KOPT-K1 (cell line): ENCODE results near the gene COL15A1.

Experiments
- H3K27ac ChIP-seq: fragments of 200-600 bp; sonication (generic); 2 replicates; pipeline ENCODE4 v1.5.1; 2016; ENCODE audit warnings: antibody characterized with exemption, mild to moderate bottlenecking, low read depth, low read length; ENCODE audit not compliant: poor library complexity, severe bottlenecking
- H3K36me3 ChIP-seq: fragments of 200-600 bp; sonication (generic); 2 replicates; pipeline ENCODE4 v1.5.1; 2017; ENCODE audit warnings: antibody characterized with exemption, mild to moderate bottlenecking, low read length, moderate library complexity; ENCODE audit not compliant: insufficient read depth
- H3K9me3 ChIP-seq: fragments of 200-600 bp; sonication (generic); 2 replicates; pipeline ENCODE4 v1.5.1; 2017; ENCODE audit warnings: antibody characterized with exemption, low read length, mild to moderate bottlenecking; ENCODE audit not compliant: insufficient read depth, poor library complexity, severe bottlenecking

The COL15A1 gene

DNA sequence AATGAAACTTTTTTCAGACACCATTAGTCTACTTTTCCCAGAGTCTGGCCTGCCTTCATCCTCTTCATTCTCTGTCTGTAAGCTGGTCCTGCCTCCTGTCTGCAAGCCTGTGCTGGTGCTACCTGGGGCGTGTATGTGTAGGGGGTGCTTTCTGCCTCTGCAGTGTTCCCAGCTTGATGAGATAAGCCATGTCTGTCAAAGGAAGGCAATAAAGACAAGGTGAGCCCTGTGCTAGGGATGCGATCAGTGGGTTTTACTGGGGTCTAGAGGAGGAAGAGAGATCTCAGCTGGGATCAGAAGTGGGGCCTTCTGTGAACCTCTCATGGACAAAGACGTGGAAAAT is 83.2 kb downstream of the COL15A1 start:
- H3K9me3 ChIP-seq: no peaks in the 10 kb centered on the region
- no peaks in the 10 kb centered on the region for H3K36me3 ChIP-seq
- H3K27ac ChIP-seq: no peak overlapping the region

DNA sequence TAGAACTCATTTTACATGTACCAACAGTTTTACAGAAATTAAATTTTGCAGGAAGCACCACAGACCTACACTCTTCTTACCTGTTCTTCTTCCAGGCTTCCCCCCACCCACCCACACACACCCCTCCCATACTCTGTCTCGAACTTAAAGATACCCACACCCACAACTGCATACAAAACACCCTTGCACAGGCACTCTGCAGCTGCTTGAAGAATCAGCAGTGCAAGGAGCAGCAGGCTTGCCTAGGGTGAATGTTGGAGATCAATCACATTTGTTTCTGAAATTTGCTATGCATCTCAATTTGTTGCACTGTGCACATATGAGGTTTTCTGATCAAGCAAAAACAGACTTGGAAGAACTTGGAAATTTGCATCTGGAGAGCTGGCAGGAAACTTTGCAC is 83.7 kb downstream of the COL15A1 start:
- Histone ChIP-seq H3K27ac (no peak overlapping the region), H3K9me3 (no peaks in the 10 kb centered on the region), H3K36me3 (no peaks in the 10 kb centered on the region)

DNA sequence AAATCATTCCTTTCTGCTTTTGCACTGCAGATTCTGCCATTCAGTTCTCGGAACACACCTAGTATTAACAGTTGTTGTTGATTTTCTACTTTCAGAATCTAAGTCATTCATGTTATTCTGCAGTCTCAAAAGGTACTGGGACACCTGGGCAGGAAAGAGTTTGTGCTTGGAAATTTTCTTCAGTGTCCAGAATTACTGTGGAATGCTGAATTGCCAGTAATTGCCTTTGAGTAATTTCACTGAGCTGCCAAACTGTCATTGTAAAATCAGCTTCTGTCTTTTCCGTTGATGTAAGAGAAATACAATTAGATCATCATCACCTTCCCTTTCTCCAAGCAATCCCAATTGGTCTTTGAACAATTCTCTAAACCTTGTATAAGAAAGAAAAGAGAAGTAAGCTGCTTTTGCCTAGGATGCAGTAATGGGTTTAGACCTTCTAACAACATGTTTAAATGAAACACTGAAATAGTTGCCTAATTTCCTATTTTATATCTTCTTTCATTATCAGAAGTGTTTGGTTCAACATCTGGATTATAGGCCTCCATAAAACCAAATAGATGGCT is 85.5 kb downstream of the COL15A1 start:
- H3K27ac ChIP-seq: no peak overlapping the region
- H3K36me3 ChIP-seq: no peaks in the 10 kb centered on the region
- H3K9me3 ChIP-seq: no peaks in the 10 kb centered on the region

DNA sequence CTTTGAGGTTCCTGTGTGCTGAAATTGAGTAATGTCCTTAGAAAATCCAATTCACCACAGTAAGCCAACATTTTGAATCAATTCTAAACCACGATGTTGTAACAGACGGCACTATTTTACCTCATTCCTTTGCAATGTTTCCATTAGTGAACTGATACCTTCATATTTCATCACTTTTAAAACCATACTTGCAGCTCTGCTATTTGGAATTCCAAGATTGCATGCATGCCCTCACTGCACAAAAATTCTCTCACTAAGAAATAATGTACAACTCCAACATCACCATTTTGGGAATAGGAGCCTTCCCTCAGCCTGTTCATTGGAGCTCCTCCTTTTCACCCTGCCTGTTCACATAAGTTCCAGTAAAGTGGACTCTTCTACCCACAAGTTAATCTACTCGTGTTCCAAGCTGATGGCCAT is 86.4 kb downstream of the COL15A1 start:
- no peak overlapping the region for H3K27ac ChIP-seq
- no peaks in the 10 kb centered on the region for H3K36me3 ChIP-seq
- no peaks in the 10 kb centered on the region for H3K9me3 ChIP-seq

DNA sequence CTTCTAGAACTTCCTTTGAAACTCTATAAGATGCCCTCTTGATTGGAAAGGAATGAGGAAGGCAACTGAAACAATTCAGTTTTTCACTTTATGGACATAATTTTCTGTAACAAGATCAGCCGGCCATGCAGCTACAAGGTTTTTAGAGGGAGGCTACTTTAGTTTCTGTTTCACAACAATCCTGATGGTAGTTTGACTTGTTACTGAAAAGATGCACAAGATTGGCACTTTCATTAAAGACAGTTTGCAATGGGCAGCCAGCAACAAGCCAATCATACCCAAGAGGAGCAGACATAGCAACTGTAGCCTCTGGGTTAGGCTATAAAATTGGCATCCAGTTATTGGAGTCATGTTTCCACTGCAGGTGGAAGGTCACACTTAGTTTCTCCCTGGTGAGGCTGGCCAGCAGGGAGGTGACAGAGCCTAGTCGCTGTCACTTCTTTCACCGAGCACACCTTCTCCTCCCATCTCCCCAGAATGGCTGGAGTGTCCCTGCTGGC is 87.0 kb downstream of the COL15A1 start:
- Histone ChIP-seq H3K9me3 (no peaks in the 10 kb centered on the region), H3K27ac (no peak overlapping the region), H3K36me3 (no peaks in the 10 kb centered on the region)

DNA sequence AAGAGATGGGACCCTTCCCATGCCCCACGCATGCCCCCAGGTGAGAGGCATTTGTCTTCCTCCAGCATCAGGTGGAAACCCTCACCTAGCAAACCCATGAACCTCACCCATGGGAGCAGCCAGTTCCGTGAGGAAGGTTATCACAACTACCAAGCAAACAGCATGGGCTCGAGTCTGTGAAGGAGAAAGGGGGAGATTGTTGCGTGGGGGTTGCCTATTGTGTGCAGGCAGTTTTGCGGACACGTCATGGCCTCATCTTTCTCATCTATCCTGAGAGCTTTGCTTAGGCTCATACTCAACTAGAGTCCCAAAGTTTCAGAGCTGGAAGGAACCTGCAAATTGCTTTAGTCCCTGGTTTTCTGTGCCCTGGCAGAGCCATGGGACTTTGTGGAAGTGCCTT is 87.6 kb downstream of the COL15A1 start:
- Histone ChIP-seq H3K36me3 (no peaks in the 10 kb centered on the region), H3K9me3 (no peaks in the 10 kb centered on the region), H3K27ac (no peak overlapping the region)

DNA sequence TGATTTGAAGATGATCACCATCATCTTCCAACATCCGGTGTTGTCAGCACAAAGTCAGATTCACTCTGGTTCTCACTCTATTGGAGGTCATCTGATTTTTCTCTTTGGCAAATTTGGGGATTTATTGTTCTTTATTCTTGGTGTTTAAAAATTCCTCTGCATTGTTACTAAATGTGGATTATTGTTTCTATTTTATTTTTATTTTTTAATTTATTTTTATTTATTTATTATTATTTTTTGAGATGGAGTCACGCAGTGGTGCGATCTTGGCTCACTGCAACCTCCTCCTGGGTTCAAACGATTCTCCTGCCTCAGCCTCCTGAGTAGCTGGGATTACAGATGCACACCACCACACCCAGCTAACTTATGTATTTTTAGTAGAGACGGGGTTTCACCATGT is 88.3 kb downstream of the COL15A1 start:
- no peaks in the 10 kb centered on the region for H3K36me3 ChIP-seq
- no peak overlapping the region for H3K27ac ChIP-seq
- no peaks in the 10 kb centered on the region for H3K9me3 ChIP-seq

DNA sequence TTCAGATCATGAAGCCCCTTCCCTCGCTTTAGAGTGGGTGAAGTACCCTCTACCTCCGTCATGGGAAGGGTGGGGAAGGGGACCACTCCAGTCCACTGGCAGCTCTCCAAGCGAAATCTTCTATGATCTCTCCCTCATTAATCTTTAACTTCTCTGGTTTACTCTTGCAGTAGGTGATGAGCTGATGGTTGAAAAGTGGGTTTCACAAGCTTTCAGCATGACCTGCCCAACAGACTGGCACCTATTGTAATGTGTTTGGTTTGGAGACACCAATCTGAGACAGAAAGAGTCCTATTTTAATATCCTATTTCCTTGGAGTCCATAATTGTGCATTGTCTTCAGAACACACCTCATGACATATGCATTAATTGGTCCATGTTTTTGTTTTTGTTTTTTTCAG is 90.4 kb downstream of the COL15A1 start:
- H3K27ac ChIP-seq: no peak overlapping the region
- no peaks in the 10 kb centered on the region for H3K9me3 ChIP-seq
- no peaks in the 10 kb centered on the region for H3K36me3 ChIP-seq

DNA sequence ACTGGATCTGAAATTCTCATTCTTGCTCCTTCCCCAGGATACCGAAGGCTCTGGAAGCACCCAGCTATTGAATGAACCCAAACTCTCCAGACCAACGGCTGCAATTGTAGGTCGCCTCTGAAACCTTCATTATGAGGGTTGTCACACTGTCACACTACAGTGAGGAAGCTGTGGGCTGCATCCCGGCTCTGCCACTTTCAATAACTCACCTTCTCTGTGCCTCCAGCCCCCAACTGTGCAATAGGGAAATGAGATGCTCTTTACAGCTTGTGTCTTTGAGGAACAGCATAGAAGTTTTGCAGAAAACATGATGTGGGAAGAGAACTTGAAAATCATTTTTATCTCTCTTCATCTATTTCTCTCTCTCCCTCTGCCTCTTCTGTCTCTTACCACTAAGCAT is 91.6 kb downstream of the COL15A1 start:
- no peaks in the 10 kb centered on the region for H3K36me3 ChIP-seq
- no peak overlapping the region for H3K27ac ChIP-seq
- no peaks in the 10 kb centered on the region for H3K9me3 ChIP-seq

DNA sequence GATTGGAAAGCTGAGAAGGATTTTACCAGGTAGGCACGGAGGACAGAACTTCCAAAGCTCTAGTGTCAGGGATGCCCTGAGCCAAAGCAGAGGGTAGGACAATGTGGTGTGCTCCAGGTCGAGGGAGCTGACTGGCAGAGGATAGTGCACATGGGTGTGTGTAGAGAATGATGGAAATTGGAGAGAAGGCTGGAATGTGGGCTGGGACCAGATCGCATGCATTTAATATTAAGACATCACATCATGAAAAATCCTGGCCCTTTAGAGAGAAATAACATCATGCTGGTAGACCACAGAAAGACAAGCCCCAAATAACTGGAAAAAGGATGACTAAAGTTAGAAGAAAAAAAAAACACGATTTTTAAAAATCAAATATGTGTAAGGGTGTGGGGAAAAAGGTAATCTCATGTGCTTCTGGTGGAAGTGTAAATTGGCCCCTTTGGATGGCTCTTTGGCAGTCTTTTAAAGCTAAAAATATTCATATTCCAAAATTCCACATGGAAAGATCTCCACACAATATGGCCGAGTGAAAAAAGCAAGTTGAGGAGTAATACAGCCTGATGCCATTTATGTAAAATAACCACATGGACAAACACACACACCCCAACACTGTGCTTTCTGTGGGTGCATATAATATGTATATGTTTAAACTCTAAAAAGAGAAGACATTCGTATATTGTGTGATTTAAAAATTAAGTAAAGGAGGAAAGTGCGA is 94.2 kb downstream of the COL15A1 start:
- no peak overlapping the region for H3K27ac ChIP-seq
- H3K36me3 ChIP-seq: no peaks in the 10 kb centered on the region
- H3K9me3 ChIP-seq: no peaks in the 10 kb centered on the region

DNA sequence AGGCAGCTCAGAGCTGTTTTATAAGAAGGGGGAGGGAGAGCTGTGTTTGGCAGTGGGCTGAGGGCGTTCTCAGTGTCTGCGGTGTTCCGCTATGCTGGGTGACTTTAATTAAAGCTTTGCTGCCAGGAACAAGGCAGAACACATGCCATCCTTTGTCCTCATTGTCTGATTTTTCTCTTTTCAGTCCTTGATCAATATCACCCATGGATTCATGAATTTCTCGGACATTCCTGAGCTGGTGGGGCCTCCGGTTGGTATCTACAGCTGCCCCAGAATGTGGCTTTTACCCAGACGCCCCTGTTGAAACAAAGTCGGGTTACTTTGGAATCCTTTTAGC is 94.7 kb downstream of the COL15A1 start:
- no peaks in the 10 kb centered on the region for H3K36me3 ChIP-seq
- H3K27ac ChIP-seq: no peak overlapping the region
- no peaks in the 10 kb centered on the region for H3K9me3 ChIP-seq

DNA sequence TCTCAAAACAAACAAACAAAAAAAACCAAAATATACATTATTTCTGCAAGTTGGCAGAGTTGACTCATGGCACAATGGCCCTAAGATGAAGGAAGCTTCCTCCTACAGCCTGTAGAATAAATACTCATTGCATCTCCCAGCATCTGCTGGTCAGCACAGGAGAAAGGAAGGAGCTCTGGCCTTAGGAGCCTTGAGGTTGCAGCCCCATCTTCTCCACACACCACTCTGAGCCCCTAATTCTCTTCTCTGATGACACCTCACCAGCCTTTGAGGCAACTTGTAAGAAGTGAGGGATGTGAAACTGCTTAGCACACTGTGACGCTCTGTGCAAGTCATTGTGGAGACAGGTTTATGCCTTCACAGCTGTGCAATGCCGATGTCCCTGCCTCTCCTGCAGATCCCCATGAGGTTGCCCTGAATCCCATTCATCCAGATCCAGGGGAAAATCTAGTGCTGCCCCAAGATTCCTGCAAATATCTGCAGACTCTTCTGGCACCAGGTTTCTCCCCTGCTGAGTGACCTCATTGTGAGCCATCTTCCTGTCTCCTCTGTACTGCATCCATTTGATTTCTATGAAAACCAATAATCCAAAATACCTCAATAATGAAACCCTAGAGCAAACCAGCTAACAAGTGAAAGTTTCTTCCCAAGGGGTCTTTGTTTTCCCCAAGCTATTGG is 95.9 kb downstream of the COL15A1 start:
- Histone ChIP-seq H3K27ac (no peak overlapping the region), H3K36me3 (no peaks in the 10 kb centered on the region), H3K9me3 (no peaks in the 10 kb centered on the region)

DNA sequence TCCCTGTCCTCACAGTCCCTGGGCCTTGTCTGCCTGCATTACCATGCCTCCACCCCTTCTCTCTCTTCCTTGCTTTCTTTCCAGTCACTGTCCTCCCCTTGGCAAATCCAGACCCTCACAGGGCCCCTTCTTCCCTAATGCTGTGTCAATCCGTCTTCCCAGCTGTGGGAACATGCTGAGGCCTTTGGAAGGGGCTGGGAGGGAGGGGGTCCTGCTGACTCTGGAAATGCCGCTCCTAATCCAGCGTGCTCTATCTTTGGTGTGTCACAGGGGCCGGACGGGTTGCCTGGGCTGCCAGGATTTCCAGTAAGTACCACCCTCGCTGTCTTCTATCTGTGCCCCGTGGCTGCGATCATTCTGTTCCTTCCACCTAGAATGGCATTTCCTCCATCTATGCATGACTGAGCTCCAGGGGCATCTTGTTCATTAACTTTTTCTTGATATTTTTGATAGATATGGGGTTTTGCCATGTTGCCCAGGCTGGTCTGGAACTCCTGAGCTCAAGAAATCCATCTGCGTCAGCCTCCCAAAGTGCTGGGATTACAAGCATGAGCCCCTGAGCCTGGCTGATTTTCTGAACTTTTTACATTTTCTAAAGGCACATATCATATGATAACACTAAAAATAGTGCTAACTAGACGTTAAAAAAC is 96.7 kb downstream of the COL15A1 start:
- Histone ChIP-seq H3K27ac (no peak overlapping the region), H3K36me3 (no peaks in the 10 kb centered on the region), H3K9me3 (no peaks in the 10 kb centered on the region)

DNA sequence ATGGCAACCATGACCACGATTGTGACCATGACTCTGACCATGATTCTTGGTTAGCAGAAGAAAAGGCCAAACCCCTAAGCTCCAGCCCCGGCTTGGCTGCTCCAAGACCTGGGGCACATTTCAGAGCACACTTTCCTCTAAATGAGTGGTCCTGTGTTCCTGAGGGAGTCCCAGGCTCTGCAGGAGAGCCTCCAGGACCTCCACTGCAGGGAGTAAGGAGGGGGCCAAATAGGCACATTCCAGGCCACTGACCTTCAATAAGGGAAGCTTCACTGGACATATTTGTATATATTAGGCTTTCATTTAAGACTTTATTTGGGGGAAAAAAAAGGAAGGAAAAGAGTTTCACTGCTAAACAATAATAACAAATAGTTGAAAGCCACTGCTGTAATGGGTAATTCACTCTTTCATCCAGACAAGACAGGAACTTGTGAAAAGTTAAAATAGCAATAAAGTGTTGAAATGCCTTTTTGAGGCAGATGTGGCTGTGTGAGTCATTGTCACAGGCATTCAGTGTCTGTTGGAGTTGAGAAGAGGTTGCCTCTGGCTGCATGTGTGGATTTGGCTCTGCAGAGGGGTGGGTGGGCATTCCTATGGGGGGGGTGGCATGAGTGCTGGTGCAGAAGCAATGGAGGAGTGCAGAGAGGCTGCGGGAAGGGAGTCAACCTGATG is 97.3 kb downstream of the COL15A1 start:
- no peak overlapping the region for H3K27ac ChIP-seq
- no peaks in the 10 kb centered on the region for H3K36me3 ChIP-seq
- no peaks in the 10 kb centered on the region for H3K9me3 ChIP-seq

DNA sequence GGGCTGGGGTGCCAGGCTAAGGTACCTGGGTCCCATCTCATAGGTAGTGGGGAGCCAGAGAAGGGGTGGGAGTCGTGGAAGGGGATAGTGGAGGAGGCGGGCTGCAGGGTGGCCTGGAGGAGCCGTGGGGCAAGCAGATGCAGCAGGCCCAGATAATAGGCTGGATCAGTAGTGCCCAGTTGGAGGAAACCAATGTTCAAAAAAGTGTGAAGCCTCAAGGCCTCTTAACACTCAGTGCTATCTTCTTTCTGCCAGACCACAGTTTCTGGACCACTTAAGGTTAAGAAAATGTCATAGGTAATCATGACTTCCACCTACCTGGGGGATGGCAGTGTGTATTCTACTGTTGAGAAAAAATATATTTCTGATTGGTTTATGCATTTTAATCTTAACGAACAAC is 97.9 kb downstream of the COL15A1 start:
- Histone ChIP-seq H3K27ac (no peak overlapping the region), H3K36me3 (no peaks in the 10 kb centered on the region), H3K9me3 (no peaks in the 10 kb centered on the region)
